BJ (cell line): ENCODE measurements around the gene CUX1. TPM values are rescaled to one million over a fixed set of nuclear protein-coding genes. Genes with fewer than 3 reads are reported as not detected.

ENCODE experiments used
- CTCF ChIA-PET: fragments of 350-600 bp; formaldehyde crosslinking; extraction: SDS; loops from one replicate; lab custom pipeline; 2021; ENCODE audit warnings: antibody characterized with exemption, inconsistent platforms; lab: Yijun Ruan, JAX
- POLR2A ChIA-PET: fragments of 300-600 bp; sonication (Branson Sonifier 250); formaldehyde crosslinking; extraction: SDS; loops from one replicate; lab custom pipeline; 2021; ENCODE audit warnings: antibody characterized with exemption; lab: Charles Lee
- DNase-seq: peaks from one replicate; pipeline ENCODE4 v3.0.0-alpha.2; 2011; ENCODE audit warnings: low read depth
- H3K27me3 ChIP-seq: 2 replicates; pipeline ENCODE4 v1.6.0; 2011; ENCODE audit warnings: low read length; ENCODE audit not compliant: control insufficient read depth, insufficient read depth
- H3K36me3 ChIP-seq: 2 replicates; pipeline ENCODE4 v1.5.1; 2011; ENCODE audit warnings: low read length; ENCODE audit not compliant: control insufficient read depth, insufficient read depth
- H3K4me3 ChIP-seq: 2 replicates; pipeline ENCODE4 v1.5.1; 2011; ENCODE audit warnings: low read depth, mild to moderate bottlenecking, control low read depth, low read length
- polyA plus RNA-seq: library from polyadenylated mRNA; depleted of rRNA; stranded (reverse); fragments of >200 nt; gene quantifications from 2 replicates; pipeline ENCODE4 v1.2.3, GENCODE V29; 2011
- TF ChIP-seq, protein P1 (sequence below): IDR thresholded peaks from 2 replicates; pipeline ENCODE4 v1.5.1; 2011; ENCODE audit warnings: low read depth, mild to moderate bottlenecking, control low read depth, inconsistent platforms, low read length, moderate library complexity; ENCODE audit not compliant: insufficient read depth

Gene CUX1
- polyA plus RNA-seq, 1 experiment, result 36.5 TPM

DNA sequence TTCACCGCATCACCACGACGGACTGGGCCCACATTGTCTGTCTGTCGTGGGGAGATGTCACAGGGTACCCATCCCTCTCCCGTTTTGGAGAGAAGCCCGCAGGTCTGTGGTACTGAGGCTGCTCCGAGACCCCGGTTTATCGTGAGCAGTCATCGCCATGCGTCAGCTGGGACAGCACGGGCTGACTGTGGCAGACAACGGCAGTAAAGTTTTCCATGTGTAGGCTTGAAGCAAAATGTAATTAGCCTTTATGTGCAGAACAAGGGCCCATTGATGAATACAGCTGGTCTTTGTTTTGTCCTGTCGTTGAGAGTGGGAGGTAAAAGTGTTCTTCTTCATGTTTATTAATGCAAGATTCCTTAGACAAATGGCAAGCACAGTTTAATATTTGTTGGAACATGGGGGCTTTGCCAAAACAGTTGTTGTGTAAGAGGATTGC, 301.8 kb downstream of the CUX1 start:
- ChIA-PET POLR2A (interaction anchor here (1.5 kb wide), 1 partner anchor 237 kb away, joined by 3 read pairs; no protein-coding TSS in a partner anchor), CTCF (no interaction called here)
- H3K4me3 ChIP-seq, result no peak overlapping the region
- TF ChIP-seq, protein P1, sequence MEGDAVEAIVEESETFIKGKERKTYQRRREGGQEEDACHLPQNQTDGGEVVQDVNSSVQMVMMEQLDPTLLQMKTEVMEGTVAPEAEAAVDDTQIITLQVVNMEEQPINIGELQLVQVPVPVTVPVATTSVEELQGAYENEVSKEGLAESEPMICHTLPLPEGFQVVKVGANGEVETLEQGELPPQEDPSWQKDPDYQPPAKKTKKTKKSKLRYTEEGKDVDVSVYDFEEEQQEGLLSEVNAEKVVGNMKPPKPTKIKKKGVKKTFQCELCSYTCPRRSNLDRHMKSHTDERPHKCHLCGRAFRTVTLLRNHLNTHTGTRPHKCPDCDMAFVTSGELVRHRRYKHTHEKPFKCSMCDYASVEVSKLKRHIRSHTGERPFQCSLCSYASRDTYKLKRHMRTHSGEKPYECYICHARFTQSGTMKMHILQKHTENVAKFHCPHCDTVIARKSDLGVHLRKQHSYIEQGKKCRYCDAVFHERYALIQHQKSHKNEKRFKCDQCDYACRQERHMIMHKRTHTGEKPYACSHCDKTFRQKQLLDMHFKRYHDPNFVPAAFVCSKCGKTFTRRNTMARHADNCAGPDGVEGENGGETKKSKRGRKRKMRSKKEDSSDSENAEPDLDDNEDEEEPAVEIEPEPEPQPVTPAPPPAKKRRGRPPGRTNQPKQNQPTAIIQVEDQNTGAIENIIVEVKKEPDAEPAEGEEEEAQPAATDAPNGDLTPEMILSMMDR, result no peak
- DNase-seq, result peak; percentile 5
- peaks cover 4% of the 10 kb centered on the region for H3K36me3 ChIP-seq
- no peaks in the 10 kb centered on the region for H3K27me3 ChIP-seq

- TF ChIP-seq, protein P1, result no peak
- H3K36me3 ChIP-seq, result peaks cover 4% of the 10 kb centered on the region
- no peak for DNase-seq
- H3K27me3 ChIP-seq, result no peaks in the 10 kb centered on the region
- H3K4me3 ChIP-seq, result no peak overlapping the region
- ChIA-PET POLR2A (interaction anchor here (1.5 kb wide), 1 partner anchor 237 kb away, joined by 3 read pairs; no protein-coding TSS in a partner anchor), CTCF (no interaction called here)
Observed at GRCh38 chr7:102119925-102120324, 302.5 kb downstream of the CUX1 start.

- TF ChIP-seq, protein P1, result no peak
- no peak for DNase-seq
- Histone ChIP-seq H3K27me3 (no peaks in the 10 kb centered on the region), H3K4me3 (no peak overlapping the region), H3K36me3 (peaks cover 1% of the 10 kb centered on the region)
- POLR2A ChIA-PET, result no interaction called here
- CTCF ChIA-PET, result no interaction called here
Observed at GRCh38 chr7:102120666-102121195, 303.3 kb downstream of the CUX1 start.

DNA sequence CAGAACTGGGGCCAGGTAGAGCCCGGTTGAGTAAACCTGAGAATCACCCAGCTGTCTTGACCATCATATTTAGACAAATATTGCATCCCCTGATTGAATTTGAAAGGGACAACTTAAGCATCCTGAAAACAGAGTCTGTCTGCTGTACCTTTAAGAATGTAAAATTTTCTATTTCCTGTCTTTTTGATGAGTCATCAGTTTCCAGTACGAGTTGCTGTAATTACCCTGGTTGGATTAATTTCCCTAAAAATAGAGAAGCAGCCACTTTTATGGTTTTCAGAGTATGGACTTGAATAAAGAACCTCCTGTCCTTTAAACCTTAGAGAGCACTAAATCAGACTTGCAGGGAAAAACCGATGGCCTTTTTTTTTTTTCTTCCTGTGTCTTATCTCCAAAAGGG, 304.6 kb downstream of the CUX1 start:
- DNase-seq, result peak; percentile 19
- POLR2A ChIA-PET, result no interaction called here
- H3K4me3 ChIP-seq, result no peak overlapping the region

GRCh38 chr7:102125127-102125596, 307.7 kb downstream of the CUX1 start:
- H3K27me3 ChIP-seq, result no peaks in the 10 kb centered on the region
- POLR2A ChIA-PET, result interaction anchor here (0.6 kb wide), 1 partner anchor 132 kb away, joined by 7 read pairs; no protein-coding TSS in a partner anchor
- H3K4me3 ChIP-seq, result no peak overlapping the region
- TF ChIP-seq, protein P1, result peak; percentile 43
- CTCF ChIA-PET, result interaction anchor here (0.8 to 0.9 kb wide), 2 partner anchors 82 to 582 kb away, joined by 3 read pairs; no protein-coding TSS in a partner anchor
- DNase-seq, result peak; percentile 70
- no peaks in the 10 kb centered on the region for H3K36me3 ChIP-seq

More for the DNA sequence above, 304.6 kb downstream of the CUX1 start:
- Histone ChIP-seq H3K36me3 (peaks cover 1% of the 10 kb centered on the region), H3K27me3 (no peaks in the 10 kb centered on the region)
- CTCF ChIA-PET, result no interaction called here
- TF ChIP-seq, protein P1, result no peak
